Measurements from ENCODE around the gene KIAA1217.

Gene KIAA1217

DNA sequence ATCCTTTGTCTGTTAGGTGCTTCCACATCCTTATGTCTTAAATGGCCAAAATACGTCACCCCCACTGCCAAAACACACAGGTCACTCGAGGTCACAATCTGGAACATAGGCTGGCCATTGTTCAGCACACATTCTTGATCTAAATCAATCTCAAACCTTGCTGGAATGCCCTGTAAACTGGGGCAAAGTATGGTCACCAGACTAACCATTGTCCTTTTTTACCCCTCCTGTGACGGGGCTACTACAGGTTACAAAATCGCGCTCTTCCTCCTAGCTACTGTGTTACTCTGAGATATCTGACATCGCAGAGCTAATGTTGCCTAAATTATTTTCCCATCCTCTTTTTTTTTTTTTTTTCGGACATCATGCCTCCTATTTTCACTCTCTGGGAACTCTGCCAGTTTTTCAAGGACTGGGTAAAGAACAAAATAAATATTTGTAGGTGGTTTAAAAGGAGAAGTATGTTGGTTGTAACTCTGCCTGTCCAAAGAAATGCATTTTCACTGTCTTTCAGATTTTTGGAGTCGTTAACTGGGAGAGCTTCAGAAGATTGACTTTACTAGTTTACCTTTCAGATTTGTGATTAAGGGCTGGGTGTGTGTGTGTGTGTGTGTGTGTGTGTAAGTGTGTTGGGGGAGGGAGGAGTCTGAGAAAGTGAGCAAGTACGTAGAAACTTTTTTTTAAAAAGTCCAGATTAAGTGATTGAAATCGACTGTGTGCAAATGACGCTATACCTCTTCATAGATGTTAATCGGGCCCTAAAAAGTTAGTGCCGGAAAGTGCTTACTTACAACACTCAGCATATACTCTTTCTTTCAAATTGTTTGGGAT is 942 bp upstream of the KIAA1217 start:
- no peak for DNase-seq

DNA sequence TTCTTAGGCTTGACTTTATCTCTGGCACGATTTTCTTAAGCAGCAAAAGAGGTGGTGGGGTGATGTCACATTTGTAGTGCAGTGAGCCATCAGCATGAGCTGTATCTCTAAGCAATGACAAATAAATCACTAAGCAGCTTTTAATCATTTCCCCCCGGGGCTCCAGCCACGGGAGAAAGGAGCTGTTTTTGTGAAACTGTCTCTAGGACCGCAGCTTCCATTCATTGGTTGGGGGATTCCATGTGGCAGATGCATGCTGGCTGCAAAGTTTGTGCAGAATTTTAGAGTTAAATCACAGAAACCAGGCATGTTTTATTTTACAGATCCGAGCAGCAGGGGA is 464 bp downstream of the KIAA1217 start:
- DNase-seq: peak in 1 of 4 experiments; percentile 13

DNA sequence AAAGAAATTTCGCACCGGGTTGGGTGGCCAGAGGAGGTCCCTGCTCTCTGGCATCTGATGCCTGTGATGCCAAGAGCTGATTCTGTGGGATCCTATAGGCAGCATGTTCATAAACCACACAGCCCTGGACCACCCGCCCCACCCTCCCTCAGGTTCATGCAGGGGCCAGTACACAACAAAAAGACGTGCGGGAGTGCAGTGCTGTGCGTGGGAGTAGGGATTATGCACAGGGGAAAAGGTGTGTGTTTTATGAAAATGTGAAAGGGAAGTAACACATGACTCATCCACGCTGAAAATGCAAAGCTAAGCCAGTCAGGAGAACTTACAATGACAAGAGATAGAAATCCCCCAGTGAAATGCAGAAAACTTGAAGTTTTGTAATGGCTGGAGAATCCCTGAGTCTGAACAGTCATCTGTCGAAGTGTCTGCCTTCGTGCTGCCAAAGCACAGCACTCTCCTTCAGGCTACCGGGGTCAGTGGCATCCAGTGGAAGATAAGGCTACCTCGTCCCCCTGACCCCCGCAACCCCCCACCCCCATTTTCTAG is 1.1 kb downstream of the KIAA1217 start:
- peak in 2 of 4 experiments; percentile 14 to 17 for DNase-seq

DNA sequence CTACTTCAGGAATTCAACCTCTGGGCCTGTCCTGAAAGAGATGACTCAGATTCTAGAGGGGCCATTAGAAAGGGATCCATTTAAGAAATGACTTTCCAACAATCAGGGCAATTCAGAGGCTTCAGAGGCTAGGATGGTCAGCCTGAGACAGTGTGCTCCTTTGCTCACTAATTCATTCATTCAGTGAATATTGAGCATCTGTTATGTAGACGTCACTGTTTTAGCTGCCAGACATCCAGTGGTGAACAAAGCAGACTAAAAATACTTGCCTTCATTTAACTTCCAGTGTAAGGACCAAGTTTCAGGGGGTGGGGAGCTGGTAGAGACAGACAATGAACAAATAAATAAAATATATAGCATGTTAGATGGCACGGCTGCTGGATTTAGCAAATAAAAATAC is 1.6 kb downstream of the KIAA1217 start:
- DNase-seq: no peak

DNA sequence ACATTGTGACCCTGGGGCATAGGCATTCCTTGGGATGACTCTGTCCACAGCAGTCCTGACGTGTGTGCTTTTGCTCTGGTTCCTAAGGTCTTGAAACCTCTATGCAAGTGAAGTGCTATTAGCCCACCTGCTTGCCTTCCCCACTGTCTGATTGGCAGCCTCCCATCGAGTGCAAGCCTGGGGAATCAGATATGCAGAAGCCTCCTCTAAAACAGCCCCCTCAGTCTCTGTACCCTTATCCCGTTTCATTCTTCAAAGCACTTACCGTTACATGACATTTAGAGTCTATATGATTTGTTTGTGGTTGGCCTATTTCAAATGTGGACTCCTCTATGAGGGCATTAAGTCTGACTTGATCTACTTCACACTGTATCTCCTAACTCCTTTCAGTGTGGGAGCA is 4.3 kb downstream of the KIAA1217 start:
- no peak for DNase-seq

DNA sequence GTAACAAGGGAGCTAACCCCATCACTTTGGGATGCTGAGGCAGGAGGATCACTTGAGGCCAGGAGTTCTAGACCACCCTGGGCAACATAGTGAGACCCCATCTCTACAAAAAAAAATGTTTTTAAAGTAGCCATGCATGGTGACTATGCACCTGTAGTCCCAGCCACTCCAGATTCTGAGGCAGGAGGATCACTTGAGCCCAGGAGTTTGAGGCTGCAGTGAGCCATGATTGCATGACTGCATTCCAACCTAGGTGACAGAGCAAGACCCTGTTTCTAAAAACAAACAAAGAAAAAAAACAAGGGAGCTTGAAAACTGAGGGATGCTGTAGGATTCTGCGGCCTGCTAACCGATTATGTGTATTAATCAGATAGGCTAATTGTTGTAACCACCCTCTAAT is 4.9 kb downstream of the KIAA1217 start:
- DNase-seq: no peak

DNA sequence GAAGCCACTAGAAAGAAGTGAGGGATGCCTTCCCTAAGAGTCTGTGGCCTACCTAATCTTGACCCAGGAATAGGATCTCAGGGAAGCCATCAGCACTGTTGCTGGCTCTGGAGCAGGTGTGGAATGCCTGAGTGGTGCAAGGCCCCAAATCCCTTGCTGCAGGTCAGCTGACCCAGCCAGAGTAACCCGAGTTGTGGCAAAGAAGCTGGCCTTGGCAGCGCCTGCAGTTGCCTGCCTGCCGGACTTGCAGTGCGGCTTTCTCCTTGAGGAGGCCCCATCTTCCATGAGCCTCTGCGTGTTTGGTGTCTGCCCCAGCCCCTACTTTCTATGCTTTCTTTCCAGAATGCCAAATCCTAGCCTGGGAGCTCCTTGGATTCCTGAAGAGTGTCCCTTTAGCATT is 5.8 kb downstream of the KIAA1217 start:
- no peak for DNase-seq

DNA sequence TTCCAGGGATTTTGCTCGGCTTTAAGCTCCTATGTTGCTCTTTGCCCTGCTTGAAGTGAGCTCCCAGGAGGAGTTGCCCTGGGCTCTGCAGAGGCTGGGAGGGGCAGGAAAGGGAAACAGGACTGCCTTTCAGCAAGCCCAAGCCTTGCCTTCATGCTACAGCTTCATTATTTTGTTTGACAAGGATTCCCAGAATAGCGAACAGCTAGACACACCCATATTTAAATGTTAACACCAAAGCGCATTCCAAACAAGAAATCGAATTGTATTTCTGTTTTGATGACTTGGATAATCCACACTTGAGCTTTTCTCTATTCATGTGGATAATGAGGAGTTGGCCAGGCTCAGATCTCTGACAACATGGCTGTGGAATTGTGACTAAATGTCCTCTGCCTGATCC is 6.3 kb downstream of the KIAA1217 start:
- DNase-seq: no peak

DNA sequence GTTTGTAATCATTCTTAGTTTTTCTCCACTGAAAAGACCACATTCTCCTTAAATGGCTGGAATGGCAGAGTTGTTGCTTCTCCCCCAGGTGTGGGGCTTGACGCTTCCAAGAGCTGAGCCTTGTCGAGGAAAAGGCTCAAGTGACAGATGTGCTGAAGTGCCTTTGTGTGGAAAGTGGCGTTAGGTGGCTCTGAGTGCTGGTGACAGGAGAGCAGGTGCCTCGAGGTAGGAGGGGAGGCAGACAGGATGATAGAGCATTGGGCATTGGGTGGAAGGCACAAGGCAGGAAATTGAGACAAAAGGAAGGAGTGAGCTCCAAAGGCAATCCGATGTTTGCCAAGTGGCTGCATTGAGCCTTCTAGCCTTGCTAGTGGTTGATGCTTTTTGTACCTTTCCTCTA is 6.7 kb downstream of the KIAA1217 start:
- no peak for DNase-seq

DNA sequence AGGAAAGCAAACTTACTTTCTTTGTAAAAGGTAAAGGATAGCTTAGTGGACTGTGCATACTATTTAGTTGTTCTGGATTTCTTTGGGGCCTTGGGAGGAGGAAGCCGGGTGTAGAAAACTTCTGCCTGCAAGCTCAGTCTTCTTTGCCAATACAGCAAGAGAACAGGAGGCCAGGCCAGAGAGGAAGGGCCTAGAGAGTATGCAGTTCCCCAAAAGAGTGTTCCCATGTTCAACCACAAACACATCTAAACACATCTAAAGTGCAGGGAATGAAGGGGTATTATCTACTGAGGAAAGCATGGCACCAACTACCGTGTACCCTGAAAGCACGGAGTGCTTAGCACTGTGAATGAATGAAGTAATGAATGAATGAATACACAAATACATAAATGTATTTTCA is 11.0 kb downstream of the KIAA1217 start:
- DNase-seq: no peak

DNA sequence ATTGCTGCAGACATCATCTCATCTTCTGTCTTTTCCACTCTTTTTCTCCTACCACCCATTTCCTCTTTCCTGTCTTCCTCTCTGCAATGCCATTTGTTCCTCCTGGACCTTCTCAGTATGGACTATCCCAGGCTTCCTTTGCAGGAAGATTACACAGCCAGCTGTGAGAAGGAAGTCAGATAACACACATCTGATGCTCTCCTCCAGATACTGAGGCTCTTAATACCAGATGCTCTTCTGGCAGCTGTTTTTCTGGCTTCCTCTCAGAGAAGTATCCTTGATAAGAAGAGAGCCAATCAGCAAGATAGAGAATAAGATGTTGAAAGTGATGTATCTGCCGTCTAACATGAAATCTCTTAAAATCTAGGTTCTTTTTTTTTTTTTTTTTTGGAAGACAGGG is 14.4 kb downstream of the KIAA1217 start:
- no peak for DNase-seq

DNA sequence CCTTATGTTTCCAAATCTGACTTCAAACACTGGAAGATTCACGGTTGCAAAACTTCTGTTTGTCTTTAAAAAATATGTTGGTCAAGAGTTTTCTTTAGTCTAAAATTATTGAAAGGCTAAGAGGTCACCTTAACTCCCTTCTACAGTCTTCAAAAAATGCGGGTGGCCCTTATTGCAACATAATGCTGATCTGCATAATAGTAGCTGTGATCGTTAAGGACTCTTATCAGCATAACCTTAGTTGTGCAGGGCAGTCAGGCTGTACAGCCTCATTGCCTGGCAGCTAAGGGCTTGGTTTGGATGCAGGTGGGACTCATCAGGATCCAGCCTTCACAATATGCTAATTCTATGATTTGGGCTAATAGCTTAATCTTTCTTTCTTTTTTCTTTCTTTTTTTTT is 15.0 kb downstream of the KIAA1217 start:
- no peak for DNase-seq

DNA sequence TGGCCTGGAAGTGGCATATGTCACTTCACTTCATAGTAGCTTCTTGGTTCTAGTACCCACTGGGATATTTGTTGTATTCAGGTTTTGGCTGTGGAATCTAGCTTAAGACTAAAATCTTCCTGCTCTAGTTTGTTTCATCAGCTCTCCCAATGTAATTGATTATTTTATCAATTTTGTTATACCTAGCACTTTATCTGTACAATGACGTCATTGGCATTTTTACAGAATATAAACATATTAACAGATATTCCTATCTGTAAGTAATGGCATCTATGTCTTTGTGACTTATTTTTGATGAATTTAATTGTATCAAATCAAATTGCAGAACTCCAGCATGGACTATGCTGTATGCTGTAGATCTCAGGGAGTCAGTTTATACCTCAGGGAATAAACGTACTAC is 19.7 kb downstream of the KIAA1217 start:
- no peak for DNase-seq

DNA sequence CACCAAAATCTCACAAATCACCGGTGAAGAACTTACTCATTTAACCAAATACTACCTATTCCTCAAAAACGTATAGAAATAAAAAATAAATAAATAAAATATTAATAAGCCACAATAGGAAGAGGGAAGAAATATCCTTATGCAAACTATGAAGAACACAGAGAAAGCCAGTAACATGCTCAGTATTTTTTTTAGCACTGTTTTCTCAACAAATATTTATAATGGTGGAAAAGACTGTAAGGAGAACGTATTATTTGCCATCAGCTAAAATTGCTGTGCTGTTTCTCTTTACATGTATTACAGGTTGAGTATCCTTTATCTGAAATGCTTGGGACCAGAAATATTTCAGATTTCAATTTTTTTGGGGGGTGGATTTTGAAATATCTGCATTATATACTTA is 21.0 kb downstream of the KIAA1217 start:
- no peak for DNase-seq

DNA sequence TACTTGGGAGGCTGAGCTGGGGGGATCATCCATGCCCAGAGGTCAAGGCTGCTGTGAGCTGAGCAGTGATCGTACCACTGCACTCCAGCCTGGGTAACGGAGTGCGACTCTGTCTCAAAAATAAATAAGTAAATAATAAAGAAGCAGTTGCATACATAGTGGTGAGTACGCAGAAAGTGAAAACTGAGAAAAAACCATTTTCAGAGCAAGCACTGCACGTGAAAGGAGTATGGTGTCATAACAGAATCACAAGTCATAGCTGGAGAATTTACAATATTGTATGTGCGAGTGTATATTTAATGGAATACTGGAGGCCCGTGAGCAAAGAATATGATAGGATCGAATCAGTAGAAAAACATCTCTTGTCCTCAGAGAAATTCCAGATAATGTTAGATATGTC is 22.3 kb downstream of the KIAA1217 start:
- no peak for DNase-seq

DNA sequence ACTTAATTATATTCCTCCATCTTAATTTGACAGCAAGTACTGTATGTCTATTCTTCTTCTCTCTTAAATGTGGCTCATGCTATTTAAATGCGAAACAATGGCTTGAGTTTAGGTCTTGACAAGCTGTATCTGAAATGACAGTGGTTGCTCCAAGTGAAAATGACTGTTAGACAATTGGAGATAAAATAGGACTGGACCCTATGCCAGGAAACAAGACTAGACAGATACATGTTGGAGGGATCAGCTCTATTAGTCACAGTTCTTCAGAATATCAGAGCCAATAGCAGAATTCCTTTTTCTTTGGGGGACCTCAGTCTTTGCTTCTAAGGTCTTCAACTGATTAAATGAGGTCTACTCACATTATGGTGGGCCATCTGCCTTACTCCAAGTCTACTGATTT is 25.8 kb downstream of the KIAA1217 start:
- no peak for DNase-seq

DNA sequence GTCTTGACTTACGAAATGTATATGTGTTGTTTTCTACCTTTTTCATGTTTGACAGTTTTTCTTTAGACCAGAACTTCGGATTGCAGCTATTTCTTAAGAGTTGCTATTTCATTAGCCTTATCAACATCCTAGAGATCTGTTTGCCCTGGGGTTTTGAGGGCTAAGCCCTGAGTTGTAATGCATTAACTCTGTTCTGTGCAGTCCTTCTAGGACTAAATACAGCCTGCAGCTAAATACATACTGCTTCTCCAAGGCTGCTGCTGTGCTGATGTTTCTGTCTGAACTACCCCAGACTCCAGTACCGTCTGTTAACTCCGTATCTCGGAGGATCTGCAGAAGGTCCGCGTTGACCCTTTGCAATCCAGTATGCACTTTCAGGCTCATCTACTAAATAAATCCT is 26.5 kb downstream of the KIAA1217 start:
- no peak for DNase-seq

DNA sequence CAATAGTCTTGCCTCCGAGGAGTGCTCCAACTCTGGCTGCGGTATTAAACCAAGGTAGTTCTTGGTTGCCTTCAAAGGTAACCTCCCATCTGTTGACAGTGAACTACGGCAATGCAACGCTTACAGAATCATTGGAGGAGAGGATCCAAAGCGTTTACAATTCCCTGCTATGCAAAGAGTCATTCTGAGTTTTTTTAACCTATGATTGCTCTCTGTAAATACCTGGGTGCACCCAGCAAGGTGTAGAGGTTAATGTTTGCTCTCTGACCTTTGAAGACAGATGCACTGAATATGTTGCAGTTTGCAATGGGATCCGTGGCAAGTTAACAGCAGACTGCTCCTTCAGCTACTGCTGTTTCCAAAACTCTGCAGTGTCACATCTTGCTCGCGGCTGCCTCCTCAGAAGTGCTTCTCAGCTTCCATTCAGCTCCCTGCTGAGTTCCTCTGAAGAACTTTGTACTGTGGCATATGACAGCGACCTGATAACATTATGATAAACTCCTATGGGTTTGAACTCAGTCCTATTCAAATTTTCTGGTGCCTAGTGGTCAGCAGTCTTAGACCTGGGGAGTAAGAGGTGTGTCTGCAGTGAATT is 29.0 kb downstream of the KIAA1217 start:
- no peak for DNase-seq

DNA sequence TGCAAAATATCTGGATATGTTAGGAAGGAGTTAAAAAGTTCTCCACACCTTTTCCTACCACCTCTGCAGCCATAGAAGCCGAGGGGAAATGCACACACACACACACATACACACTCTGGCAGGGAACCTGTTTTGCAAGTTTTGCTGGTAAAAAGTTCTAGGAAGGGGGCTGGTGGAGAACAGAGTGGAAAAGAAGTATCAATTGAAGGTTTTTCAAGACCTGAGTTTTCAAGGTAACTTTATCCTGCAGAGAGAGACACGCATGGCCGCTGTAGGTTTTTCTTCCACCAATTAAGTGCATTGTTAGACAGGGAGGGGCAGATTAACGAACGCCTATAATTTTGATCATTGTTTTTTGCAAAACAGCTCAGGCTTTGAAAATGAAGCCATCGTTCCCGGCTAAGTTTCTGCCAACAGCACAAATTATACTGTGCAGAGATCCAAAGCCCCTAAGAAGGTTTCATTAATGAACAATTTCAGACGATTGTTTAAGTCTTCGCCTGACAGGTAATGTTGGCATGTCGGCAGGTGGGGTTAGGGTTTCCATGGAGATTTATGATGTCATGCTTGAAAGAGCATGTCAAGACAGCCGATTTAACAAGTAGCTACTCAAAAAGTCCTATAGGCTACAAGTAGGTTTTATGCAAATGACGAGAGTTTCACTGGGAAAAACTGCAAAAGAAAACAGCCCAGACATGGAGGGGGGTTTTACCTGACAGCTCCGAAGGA is 29.7 kb downstream of the KIAA1217 start:
- DNase-seq: no peak

DNA sequence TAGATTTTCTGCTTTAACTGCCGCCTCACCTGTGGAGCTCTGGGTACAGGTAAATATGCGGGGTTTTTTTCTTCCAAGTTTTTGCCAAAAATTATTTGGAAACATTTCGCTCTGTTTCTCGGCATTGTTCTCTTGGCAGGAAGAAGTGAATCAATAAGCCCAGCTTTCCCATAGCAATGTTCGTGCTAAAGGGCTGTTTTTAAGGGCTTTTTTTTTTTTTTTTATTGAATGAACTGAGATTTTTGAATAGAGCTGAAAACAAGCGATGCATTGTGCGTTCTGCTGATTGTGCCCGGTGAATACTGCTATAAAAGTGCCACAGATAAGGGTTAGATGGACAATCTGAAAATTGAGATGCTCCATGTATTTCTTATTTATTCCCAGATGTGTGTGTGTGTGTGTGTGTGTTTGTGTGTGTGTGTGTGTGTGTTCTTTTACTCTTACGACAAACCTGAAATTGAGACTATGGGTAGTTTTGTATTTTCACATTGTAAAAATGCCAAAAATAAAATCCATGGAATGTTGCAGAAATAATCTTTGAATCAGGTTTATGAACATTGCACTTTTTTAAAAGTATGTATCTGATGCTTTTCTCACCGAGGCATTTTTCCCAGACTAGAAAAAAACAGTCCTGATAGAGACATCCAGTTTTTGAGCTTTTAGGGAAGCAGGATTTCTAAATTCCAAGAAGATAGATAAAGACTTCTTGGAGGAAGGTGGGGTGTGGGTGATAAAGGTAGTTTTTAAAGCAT is 30.5 kb downstream of the KIAA1217 start:
- no peak for DNase-seq

DNA sequence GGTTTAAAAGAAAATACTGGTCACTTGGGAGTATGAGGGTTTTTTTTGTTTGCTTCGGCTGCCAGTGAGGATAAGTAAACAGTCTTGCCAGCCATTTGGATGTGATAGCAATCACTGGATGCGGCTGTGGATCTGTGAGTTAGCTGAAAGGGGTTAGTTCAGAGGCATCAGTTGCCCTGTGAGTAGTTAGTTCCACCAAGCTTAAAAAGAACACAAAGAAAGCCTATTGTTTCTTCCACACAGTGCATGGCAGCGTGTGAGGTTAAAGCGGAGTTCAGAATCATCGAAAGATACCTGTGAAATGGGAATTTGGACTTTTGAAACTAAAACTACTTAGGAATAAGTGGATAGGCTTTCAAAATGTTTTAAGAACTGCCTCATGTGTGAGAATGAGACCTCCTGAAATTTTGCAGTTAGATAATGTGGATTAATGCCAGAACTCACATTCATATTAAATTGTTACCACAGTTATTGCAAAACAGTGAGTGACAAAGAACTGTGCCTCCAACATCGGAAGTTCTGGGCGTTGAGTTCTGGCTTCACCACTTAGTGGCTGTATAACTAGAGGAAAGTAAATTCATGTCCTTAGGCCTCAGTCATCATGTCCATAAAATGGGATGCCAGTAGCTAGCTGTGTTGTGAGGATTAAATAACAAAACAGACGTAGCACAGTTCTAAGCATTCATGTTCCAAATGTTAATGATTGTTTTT is 31.3 kb downstream of the KIAA1217 start:
- no peak for DNase-seq

DNA sequence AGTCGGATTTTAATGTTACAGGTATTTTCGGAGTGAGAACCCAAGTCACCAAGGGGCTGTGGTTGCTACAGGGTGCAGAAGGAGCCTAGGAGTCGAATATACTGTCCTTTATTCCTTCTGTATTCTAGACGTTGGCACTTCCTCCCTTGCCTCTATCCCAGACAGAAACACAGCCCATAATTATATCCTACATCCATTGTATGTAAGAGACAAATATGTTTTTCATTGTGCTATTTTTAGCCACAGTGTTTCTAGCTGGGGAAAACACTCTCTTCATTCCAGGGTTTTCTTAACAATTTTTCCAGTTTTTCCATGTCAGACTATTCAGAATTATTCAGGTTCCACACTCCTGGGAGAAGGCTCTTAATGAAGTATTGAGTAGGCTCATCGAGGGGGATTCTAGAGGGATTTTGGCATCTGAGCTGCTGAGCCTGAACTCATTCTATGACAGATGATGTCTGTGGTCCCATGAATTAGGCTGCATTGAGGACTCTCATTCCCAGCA is 32.6 kb downstream of the KIAA1217 start:
- DNase-seq: no peak

Measured in suppressor macrophage (primary cell).